Activated T-helper 2 cell treated with anti-CD3 and anti-CD28 coated beads, Interferon-gamma antibody, Interleukin-2, Interleukin-4, amounts not matched to agents 10 μg/mL and 5 μg/mL and 100 μg/mL, durations not matched to agents 14 hours and 24 hours and 36 hours (primary cell): ENCODE data around the gene PHLDA2. TPM values are rescaled to one million over a fixed set of nuclear protein-coding genes. Genes with fewer than 3 reads are reported as not detected.
A peak's percentile ranks its signal among the peaks of the same experiment; 100 is the strongest.

Experiments used
- DNase-seq: peaks from one replicate; pipeline ENCODE4 v3.0.0; 2021; ENCODE audit warnings: low spot score
- H3K27ac Mint-ChIP-seq: one replicate; pipeline ENCODE4 v1.8.0; 2021; ENCODE audit warnings: mixed read lengths
- H3K27me3 Mint-ChIP-seq: one replicate; pipeline ENCODE4 v1.8.0; 2021; ENCODE audit warnings: low read depth, mixed read lengths
- H3K36me3 Mint-ChIP-seq: one replicate; pipeline ENCODE4 v1.8.0; 2021; ENCODE audit warnings: low read depth, mixed read lengths
- H3K4me1 Mint-ChIP-seq: one replicate; pipeline ENCODE4 v1.8.0; 2021; ENCODE audit warnings: low read depth, mixed read lengths
- H3K4me3 Mint-ChIP-seq: one replicate; pipeline ENCODE4 v1.8.0; 2021; ENCODE audit warnings: low read depth, mild to moderate bottlenecking, moderate library complexity, mixed read lengths
- H3K9me3 Mint-ChIP-seq: one replicate; pipeline ENCODE4 v1.8.0; 2021; ENCODE audit warnings: mixed read lengths
- intact Hi-C: fragments of 100-400 bp; cut with micrococcal nuclease; formaldehyde crosslinking; loops from one replicate; pipeline ENCODE4 v1.15.1; 2023
- total RNA-seq: library from RNA; stranded (reverse); gene quantifications from 2 replicates; pipeline ENCODE4 v1.2.3, GENCODE V29; 2022

PHLDA2 gene
- total RNA-seq, 1 donor from 2014 or later, result 34.7 TPM

DNA sequence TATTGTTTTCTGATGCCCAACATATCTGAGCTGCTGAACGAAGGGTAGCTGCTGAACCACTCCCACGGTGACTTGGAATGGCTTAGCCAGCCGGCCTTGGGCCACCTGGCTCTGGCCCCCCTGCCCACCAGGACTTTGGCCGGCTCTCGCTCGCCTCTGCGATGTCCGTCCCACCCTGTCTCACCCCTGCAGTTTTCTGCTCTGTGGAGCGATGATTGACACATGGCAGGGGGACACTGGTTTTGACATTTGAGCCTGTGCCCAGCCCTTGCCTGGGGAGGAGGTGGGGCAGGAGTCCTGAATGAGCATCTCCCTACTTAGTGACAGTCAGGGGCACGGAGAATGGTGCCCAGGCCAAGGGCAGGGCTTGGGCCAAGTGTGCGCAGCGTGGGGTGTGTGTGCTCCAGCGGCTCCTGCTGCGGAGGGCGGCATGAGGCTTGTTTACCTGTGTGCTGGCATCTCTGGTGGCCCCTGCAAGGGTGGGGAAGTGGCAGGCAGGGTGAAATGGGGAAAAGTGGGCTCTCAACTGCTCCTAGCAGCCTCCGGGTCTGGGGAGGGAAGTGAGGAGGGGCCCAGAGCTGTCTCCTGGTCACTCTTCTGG is 27.9 kb downstream of the PHLDA2 start:
- DNase-seq, result no peak
- Mint-ChIP-seq H3K36me3 (peaks cover 15% of the 10 kb centered on the region), H3K27me3 (no peaks in the 10 kb centered on the region), H3K9me3 (peaks cover 10% of the 10 kb centered on the region), H3K4me3 (peak overlapping the region; percentile 51), H3K27ac (peak overlapping the region; percentile 21), H3K4me1 (peaks cover 37% of the 10 kb centered on the region)
- intact Hi-C loops, result no loop called here

DNA sequence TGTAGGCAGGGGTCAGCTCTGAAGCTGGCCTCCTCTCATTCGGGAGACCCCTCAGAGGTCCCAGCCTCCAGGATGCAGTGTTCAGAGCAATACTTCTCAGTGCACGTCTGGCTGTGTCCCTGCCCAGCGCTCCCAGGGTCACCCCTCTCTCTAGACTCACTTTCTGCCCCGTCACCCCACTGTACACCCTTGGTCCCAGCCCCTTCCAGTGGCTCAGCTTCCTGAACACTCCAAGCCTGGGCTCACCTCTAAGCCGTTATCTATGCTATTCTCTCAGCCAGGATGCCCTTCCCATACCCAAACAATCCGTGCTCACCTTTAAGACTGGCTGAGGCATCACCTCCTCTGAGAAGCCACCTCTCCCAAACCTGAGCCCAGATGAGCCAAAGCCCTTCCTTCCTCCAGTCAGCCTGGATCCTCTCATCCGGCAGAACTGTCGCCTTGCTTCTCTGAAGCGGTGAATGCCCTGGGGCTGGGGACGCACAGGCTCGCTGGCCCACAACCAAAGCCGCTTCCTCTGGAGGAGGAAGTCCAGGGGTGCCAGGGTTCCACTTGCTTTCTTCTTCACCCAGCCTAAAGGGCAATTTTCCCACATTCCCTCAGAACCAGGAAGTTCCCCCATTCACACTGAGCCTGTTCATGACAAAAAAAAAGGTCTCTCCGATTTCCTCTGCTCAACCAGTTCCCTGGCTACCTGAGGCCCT is 30.0 kb downstream of the PHLDA2 start:
- H3K4me3 Mint-ChIP-seq, result no peak overlapping the region
- intact Hi-C loops, result loop anchor here (10.0 kb wide), 1 partner anchor 594 kb away; the partner anchor contains the start of genes C11orf21 and TSPAN32
- H3K27ac Mint-ChIP-seq, result peak overlapping the region; percentile 52
- H3K36me3 Mint-ChIP-seq, result no peaks in the 10 kb centered on the region
- no peak for DNase-seq
- H3K4me1 Mint-ChIP-seq, result peaks cover 34% of the 10 kb centered on the region
- no peaks in the 10 kb centered on the region for H3K9me3 Mint-ChIP-seq
- no peaks in the 10 kb centered on the region for H3K27me3 Mint-ChIP-seq

DNA sequence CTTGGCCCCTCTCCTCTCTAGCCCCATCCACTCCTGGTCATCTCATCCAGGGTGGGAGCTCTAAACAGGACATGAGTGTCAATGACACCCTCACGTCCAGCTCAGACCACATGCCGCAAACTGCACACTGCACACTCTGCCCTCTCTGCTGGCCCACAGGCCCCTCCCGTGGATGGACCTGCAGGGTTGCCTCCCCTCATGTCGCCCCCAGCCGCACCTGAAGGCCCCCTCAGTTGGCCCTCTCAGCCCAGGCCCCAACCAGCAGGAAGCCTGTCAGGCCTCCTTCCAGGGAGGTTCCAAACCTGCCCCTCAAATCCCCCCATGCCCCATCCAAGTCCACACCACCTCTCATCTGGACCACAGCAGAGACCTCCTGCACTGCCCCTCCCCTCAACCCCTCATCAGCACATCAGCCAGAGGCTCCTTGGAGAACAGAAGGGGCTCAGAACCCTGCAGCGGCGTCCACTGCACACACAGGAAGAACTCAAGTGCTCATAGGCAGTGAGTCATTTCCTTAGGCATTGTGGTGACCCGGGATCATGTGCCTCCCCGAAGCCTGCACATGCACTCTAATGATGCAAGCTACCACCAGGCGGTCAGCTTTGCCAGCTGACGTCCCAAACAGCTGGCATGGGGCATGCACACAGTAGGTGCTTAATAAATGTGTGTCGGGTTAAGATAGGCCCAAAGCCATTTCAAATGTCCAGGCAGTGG is 30.7 kb downstream of the PHLDA2 start:
- Mint-ChIP-seq H3K27ac (peak overlapping the region; percentile 93), H3K9me3 (no peaks in the 10 kb centered on the region), H3K27me3 (no peaks in the 10 kb centered on the region), H3K4me1 (peaks cover 30% of the 10 kb centered on the region), H3K36me3 (no peaks in the 10 kb centered on the region), H3K4me3 (peak overlapping the region; percentile 78)
- peak; percentile 56 for DNase-seq
- intact Hi-C loops, result loop anchor here (10.0 kb wide), 1 partner anchor 594 kb away; the partner anchor contains the start of genes C11orf21 and TSPAN32

DNA sequence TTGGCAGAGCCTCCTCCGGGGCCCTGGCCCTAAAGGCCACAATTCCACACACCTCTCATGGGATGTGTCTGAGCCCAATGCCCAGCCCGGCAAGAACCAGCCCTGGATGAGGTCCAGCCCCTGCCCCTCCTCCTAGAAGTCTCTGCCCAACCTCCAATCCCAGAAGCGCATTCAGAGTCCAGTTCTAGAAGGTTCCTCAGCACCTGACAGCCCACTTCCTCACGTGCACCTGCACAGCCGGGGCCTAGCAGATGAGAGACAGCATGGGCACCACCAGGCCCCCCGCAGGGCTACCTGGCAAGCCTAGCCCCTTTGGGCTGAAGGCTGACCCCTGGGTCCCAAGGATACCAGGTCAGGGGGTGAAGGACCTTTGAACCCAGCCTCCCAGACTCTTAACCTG is 32.2 kb downstream of the PHLDA2 start:
- Mint-ChIP-seq H3K4me3 (no peak overlapping the region), H3K36me3 (no peaks in the 10 kb centered on the region), H3K27ac (no peak overlapping the region), H3K4me1 (peaks cover 35% of the 10 kb centered on the region), H3K27me3 (no peaks in the 10 kb centered on the region), H3K9me3 (no peaks in the 10 kb centered on the region)
- intact Hi-C loops, result loop anchor here (10.0 kb wide), 1 partner anchor 592 kb away; the partner anchor contains the start of genes C11orf21 and TSPAN32
- DNase-seq, result no peak

- no peak for DNase-seq
- H3K4me1 Mint-ChIP-seq, result peaks cover 35% of the 10 kb centered on the region
These were observed 33.2 kb downstream of the PHLDA2 start for GRCh38 chr11:2896047-2896446.

GRCh38 chr11:2893935-2894334 is 35.3 kb downstream of the PHLDA2 start:
- H3K9me3 Mint-ChIP-seq, result no peaks in the 10 kb centered on the region
- H3K27me3 Mint-ChIP-seq, result no peaks in the 10 kb centered on the region
- H3K4me1 Mint-ChIP-seq, result peaks cover 22% of the 10 kb centered on the region
- intact Hi-C loops, result loop anchor here (2.0 to 10.0 kb wide), 3 partner anchors 38 to 1041 kb away; partner anchors contain the start of genes C11orf21, LSP1 and TSPAN32
- no peak overlapping the region for H3K4me3 Mint-ChIP-seq
- H3K36me3 Mint-ChIP-seq, result no peaks in the 10 kb centered on the region
- no peak for DNase-seq
- no peak overlapping the region for H3K27ac Mint-ChIP-seq

More at GRCh38 chr11:2896047-2896446, 33.2 kb downstream of the PHLDA2 start:
- no peak overlapping the region for H3K4me3 Mint-ChIP-seq
- no peaks in the 10 kb centered on the region for H3K9me3 Mint-ChIP-seq
- no peak overlapping the region for H3K27ac Mint-ChIP-seq
- no peaks in the 10 kb centered on the region for H3K36me3 Mint-ChIP-seq
- intact Hi-C loops, result loop anchor here (10.0 kb wide), 1 partner anchor 591 kb away; the partner anchor contains the start of genes C11orf21 and TSPAN32
- no peaks in the 10 kb centered on the region for H3K27me3 Mint-ChIP-seq

GRCh38 chr11:2892967-2893528 is 36.2 kb downstream of the PHLDA2 start:
- peak overlapping the region; percentile 83 for H3K4me3 Mint-ChIP-seq
- intact Hi-C loops, result loop anchor here (1.0 to 10.0 kb wide), 4 partner anchors 39 to 1040 kb away; partner anchors contain the start of genes C11orf21, LSP1 and TSPAN32
- peak overlapping the region; percentile 72 for H3K27ac Mint-ChIP-seq

DNA sequence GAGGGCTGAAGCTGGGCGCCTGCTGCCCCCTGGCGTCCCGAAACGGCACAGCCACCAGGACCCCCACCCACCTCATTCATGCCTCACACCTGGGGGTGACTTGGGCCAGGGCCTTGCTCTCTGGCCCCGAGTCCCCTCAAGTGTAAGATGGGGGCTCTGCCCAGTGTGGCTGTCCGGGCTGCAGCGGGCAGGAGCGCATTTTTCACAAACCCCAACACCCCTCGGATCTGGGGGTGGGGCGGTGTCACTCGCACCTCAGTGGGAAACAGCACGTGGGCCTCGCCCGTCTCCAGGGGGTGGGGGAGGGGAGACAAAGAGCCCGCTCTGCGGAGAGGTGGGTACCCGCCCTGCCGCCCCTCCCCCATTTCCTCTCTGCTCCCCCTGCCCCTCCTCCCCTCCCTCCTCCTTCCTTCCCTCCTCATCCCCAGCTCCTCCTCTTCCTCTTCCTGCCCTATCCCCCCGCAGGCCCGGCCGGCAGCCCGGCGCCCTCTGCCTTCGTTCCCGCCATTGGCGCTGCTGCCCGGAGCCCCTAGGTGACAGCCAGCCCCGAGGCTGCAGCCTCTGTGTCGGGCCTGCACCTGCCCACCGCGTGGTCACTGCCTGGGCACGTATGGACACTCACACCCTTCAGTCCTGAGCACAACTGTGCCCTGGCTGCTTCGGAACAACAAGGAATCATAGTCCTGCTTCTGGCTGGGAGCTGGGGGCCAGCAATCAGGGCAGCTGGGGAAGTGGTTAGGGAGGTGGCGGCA is 36.8 kb downstream of the PHLDA2 start:
- Mint-ChIP-seq H3K27me3 (peaks cover 1% of the 10 kb centered on the region), H3K4me3 (peak overlapping the region; percentile 83), H3K9me3 (no peaks in the 10 kb centered on the region), H3K4me1 (peaks cover 9% of the 10 kb centered on the region), H3K36me3 (no peaks in the 10 kb centered on the region), H3K27ac (peak overlapping the region; percentile 72)
- intact Hi-C loops, result loop anchor here (1.0 to 10.0 kb wide), 4 partner anchors 40 to 1040 kb away; partner anchors contain the start of genes C11orf21, LSP1 and TSPAN32
- DNase-seq, result peak; percentile 59

More at GRCh38 chr11:2892967-2893528, 36.2 kb downstream of the PHLDA2 start:
- Mint-ChIP-seq H3K9me3 (no peaks in the 10 kb centered on the region), H3K27me3 (no peaks in the 10 kb centered on the region), H3K4me1 (peaks cover 14% of the 10 kb centered on the region), H3K36me3 (no peaks in the 10 kb centered on the region)
- DNase-seq, result no peak

DNA sequence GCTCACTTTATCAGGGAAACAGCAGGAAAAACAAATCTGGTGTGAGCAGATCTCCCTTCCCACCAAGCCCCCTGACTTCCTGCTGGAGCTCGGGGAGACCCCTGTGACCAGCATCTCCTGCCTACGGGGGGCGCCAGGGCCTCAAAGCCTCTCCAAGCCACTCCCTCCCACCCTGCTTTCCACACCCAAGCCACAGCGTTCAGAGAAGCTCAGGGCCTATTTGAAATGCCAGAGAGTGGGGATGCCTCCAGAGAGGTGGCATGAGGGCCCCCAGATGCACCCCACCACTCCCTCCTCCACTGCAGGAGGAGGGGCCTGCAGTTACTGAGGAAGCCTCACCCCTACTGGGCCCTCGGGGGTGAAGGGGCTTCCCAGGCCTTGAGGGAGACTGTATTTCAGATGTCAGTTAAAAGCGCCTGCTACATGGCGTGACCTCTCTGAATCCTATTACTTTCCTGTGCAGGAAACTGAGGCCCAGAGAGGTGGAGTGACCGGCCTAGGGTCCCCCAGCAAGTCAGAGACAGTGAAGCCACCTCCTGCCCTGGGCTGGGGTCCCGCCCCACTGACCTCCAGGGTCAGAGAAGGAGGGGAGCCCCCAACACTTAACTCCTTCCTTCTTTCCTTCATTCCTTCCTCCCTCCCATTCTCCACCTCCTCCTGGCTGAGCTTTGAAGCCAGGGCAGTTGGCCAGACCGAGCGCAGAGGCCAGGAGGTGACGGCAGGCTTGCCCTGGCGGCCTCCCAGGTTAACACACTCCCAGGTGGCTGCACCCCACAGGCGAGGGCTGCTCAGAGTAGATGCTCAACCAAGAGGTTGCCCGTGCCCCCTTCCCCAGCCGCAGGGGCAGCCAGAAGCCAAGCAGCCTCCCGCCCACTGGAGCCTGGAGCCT is 37.6 kb downstream of the PHLDA2 start:
- intact Hi-C loops, result loop anchor here (1.0 to 10.0 kb wide), 4 partner anchors 41 to 1039 kb away; partner anchors contain the start of genes C11orf21, LSP1 and TSPAN32
- H3K4me3 Mint-ChIP-seq, result peak overlapping the region; percentile 83
- peaks cover 8% of the 10 kb centered on the region for H3K27me3 Mint-ChIP-seq
- peak overlapping the region; percentile 72 for H3K27ac Mint-ChIP-seq
- H3K9me3 Mint-ChIP-seq, result no peaks in the 10 kb centered on the region
- no peak for DNase-seq
- no peaks in the 10 kb centered on the region for H3K36me3 Mint-ChIP-seq
- H3K4me1 Mint-ChIP-seq, result peaks cover 9% of the 10 kb centered on the region

DNA sequence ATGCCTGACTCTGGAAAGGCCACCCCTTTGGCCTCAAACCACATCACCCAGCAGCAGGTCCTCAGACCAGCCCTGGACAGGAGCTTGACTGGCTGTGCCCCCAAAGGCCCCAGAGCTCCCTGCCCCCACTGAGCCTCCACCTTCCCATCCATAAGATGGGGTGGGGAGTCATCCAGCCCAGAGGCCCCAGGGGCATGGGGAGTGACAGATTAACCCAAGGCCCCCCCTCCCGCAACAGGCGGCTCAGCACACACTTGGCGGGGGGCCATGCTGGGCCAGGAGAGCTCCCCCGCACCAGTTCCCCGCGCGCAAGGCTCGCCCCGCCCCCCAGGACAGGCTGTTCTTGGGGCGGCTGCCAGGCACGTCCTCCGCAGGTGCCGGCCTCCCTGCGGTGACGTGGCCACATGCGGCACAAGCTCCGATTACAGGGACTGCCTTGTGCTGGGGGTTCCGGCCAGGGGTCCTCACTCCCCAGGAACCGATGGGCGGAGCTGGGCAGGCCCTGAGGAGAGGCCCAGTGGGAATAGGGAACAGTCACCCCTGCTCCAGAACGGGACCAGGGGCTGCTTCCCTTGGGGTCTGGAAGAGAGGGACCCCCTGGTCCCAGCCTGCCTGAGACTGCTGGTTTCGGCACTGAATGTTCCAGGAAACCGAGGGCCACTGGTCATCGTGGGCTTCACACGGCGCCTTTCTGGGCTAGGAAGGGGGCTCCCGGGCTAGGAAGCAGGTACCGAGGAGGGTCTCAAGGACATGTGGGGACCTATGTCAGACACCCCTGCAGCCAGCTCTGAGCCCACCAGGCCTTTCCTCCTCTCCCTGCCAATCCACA is 38.5 kb downstream of the PHLDA2 start:
- Mint-ChIP-seq H3K27me3 (peaks cover 9% of the 10 kb centered on the region), H3K36me3 (no peaks in the 10 kb centered on the region), H3K4me1 (peaks cover 9% of the 10 kb centered on the region), H3K4me3 (no peak overlapping the region), H3K27ac (no peak overlapping the region), H3K9me3 (no peaks in the 10 kb centered on the region)
- intact Hi-C loops, result loop anchor here (5.0 to 10.0 kb wide), 2 partner anchors 42 to 586 kb away; partner anchors contain the start of genes C11orf21 and TSPAN32
- DNase-seq, result no peak
